Epithelial cell of esophagus (primary cell): ENCODE results near the gene CCNY.

Experiments
- DNase-seq: peaks from one replicate; pipeline ENCODE4 v3.0.0; 2010; ENCODE audit warnings: low read depth
- H3K4me3 ChIP-seq: 2 replicates; pipeline ENCODE4 v1.5.1; 2011; ENCODE audit warnings: mild to moderate bottlenecking, low read length, control low read depth
- TF ChIP-seq, protein P1 (sequence below): IDR thresholded peaks from 2 replicates; pipeline ENCODE4 v1.5.1; 2011; ENCODE audit warnings: low read depth, mild to moderate bottlenecking, low read length, control low read depth, inconsistent platforms; ENCODE audit not compliant: insufficient read depth; ENCODE audit errors: missing control alignments

The CCNY gene

GRCh38 chr10:35336084-35336831 lies at the start of gene CCNY:
Gene CCNY (plus strand): TSS chr10:35336509. CDS start chr10:35337054, 545 bp downstream.
- TF ChIP-seq, protein P1, sequence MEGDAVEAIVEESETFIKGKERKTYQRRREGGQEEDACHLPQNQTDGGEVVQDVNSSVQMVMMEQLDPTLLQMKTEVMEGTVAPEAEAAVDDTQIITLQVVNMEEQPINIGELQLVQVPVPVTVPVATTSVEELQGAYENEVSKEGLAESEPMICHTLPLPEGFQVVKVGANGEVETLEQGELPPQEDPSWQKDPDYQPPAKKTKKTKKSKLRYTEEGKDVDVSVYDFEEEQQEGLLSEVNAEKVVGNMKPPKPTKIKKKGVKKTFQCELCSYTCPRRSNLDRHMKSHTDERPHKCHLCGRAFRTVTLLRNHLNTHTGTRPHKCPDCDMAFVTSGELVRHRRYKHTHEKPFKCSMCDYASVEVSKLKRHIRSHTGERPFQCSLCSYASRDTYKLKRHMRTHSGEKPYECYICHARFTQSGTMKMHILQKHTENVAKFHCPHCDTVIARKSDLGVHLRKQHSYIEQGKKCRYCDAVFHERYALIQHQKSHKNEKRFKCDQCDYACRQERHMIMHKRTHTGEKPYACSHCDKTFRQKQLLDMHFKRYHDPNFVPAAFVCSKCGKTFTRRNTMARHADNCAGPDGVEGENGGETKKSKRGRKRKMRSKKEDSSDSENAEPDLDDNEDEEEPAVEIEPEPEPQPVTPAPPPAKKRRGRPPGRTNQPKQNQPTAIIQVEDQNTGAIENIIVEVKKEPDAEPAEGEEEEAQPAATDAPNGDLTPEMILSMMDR = no peak
- H3K4me3 ChIP-seq = peak within 1 kb of the TSS; percentile 84
- peak; percentile 80 for DNase-seq

DNA sequence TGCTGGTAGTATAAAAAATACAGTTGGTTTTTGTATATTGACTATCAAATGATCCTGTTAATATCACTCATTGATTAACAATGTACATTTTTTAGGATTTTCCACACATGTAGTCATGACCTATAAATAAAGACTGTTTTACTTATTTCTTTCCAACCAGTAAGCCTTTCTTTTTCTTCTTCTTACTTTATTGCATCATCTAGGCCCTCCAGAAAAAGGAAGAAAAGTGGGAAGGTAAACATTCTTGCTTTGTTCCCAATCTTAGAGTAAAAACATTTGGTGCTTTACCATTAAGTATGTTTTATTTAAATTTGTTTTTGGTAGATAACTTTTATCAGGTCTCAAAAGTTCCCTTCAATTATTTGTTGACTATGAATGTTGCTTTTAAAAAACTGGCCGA lies 47.1 kb upstream of the CCNY start:
- no peak overlapping the region for H3K4me3 ChIP-seq
- DNase-seq = no peak
- TF ChIP-seq, protein P1 = no peak

GRCh38 chr10:35294506-35294905 lies 41.8 kb upstream of the CCNY start:
- no peak for DNase-seq
- TF ChIP-seq, protein P1 = no peak
- no peak overlapping the region for H3K4me3 ChIP-seq

- no peak for DNase-seq
- TF ChIP-seq, protein P1 = no peak
- H3K4me3 ChIP-seq = no peak overlapping the region
Observed at GRCh38 chr10:35299016-35299415, 37.3 kb upstream of the CCNY start.

GRCh38 chr10:35300063-35300699 lies 36.1 kb upstream of the CCNY start:
- no peak overlapping the region for H3K4me3 ChIP-seq
- TF ChIP-seq, protein P1 = no peak
- DNase-seq = peak; percentile 94

GRCh38 chr10:35304649-35305048 lies 31.7 kb upstream of the CCNY start:
- no peak for DNase-seq
- H3K4me3 ChIP-seq = no peak overlapping the region
- TF ChIP-seq, protein P1 = no peak
